SHP77 (cell line): ENCODE data around the gene TRAF3IP3.
A peak's percentile ranks its signal among the peaks of the same experiment; 100 is the strongest.

Experiments used
- DNase-seq, 2 experiments: peaks; one replicate each; lab custom pipeline; 2025; lab: John Stamatoyannopoulos, UW

The TRAF3IP3 gene

GRCh38 chr1:209737118-209737505 lies 18.7 kb upstream of the TRAF3IP3 start:
- DNase-seq: no peak

GRCh38 chr1:209738270-209738669 lies 17.6 kb upstream of the TRAF3IP3 start:
- DNase-seq: no peak

GRCh38 chr1:209741193-209741592 lies 14.7 kb upstream of the TRAF3IP3 start:
- DNase-seq: no peak

GRCh38 chr1:209741889-209742288 lies 14.0 kb upstream of the TRAF3IP3 start:
- no peak for DNase-seq

- DNase-seq: no peak
These were observed 13.3 kb upstream of the TRAF3IP3 start for GRCh38 chr1:209742409-209743144.

- DNase-seq: no peak
These were observed 12.7 kb upstream of the TRAF3IP3 start for GRCh38 chr1:209743145-209743482.

- no peak for DNase-seq
These were observed 9.2 kb upstream of the TRAF3IP3 start for GRCh38 chr1:209746451-209747165.

- peak; percentile 82 to 85 for DNase-seq
These were observed 8.1 kb upstream of the TRAF3IP3 start for GRCh38 chr1:209747580-209748262.

GRCh38 chr1:209748620-209749019 lies 7.2 kb upstream of the TRAF3IP3 start:
- no peak for DNase-seq

- no peak for DNase-seq
These were observed 6.6 kb upstream of the TRAF3IP3 start for GRCh38 chr1:209749205-209749604.

GRCh38 chr1:209749670-209750323 lies 6.1 kb upstream of the TRAF3IP3 start:
- no peak for DNase-seq

- no peak for DNase-seq
These were observed 4.1 kb upstream of the TRAF3IP3 start for GRCh38 chr1:209751627-209752231.

- DNase-seq: no peak
These were observed 3.0 kb upstream of the TRAF3IP3 start for GRCh38 chr1:209752890-209753289.

GRCh38 chr1:209755256-209755655 lies 597 bp upstream of the TRAF3IP3 start:
- DNase-seq: no peak

- DNase-seq: no peak
These were observed 977 bp downstream of the TRAF3IP3 start for GRCh38 chr1:209756615-209757445.

- no peak for DNase-seq
These were observed 2.5 kb downstream of the TRAF3IP3 start for GRCh38 chr1:209758400-209758799.

GRCh38 chr1:209759829-209760359 lies 4.0 kb downstream of the TRAF3IP3 start:
- no peak for DNase-seq

- no peak for DNase-seq
These were observed 5.3 kb downstream of the TRAF3IP3 start for GRCh38 chr1:209761011-209761635.

- no peak for DNase-seq
These were observed 10.2 kb downstream of the TRAF3IP3 start for GRCh38 chr1:209766051-209766450.

- no peak for DNase-seq
These were observed 11.2 kb downstream of the TRAF3IP3 start for GRCh38 chr1:209767096-209767495.
